ENCODE results near the gene TEX12.

- TF ChIP-seq CTCF (IDR thresholded peaks at IDR 0.05; ENCODE audit: low read depth, low read length) (no peak), EZH2phosphoT487 (IDR thresholded peaks at IDR 0.05; ENCODE audit: low read depth) (no peak)
These were observed 10.0 kb upstream of the TEX12 start for GRCh38 chr11:112156956-112157766.
